PFSK-1 (cell line): ENCODE data around the gene CLEC16A. TPM values are rescaled to one million over a fixed set of nuclear protein-coding genes. Genes with fewer than 3 reads are reported as not detected.

Experiments
- FOXP2 ChIP-seq: optimal IDR thresholded peaks from 2 replicates; pipeline ENCODE3; 2011; ENCODE audit warnings: borderline replicate concordance, control low read depth, inconsistent platforms; ENCODE audit not compliant: insufficient read depth; ENCODE audit errors: extremely low read length, extremely low read depth
- POLR2AphosphoS5 ChIP-seq: IDR thresholded peaks from 2 replicates; pipeline ENCODE4 v1.6.1; 2012; ENCODE audit warnings: low read depth, mild to moderate bottlenecking, control low read depth, low read length, moderate library complexity
- SIN3A ChIP-seq: IDR thresholded peaks from 2 replicates; pipeline ENCODE4 v1.6.1; 2012; ENCODE audit warnings: mild to moderate bottlenecking, low read length, moderate library complexity, borderline replicate concordance; ENCODE audit not compliant: insufficient read depth
- TAF1 ChIP-seq: IDR thresholded peaks from 2 replicates; pipeline ENCODE4 v1.6.1; 2012; ENCODE audit warnings: low read length, control low read depth, borderline replicate concordance; ENCODE audit not compliant: insufficient read depth
- polyA plus RNA-seq: library from polyadenylated mRNA; unstranded; fragments of >200 nt; gene quantifications from one replicate; pipeline ENCODE4 v1.2.1, GENCODE V29; 2012; ENCODE audit warnings: low read depth, missing spikeins; ENCODE audit not compliant: insufficient read length
- TF ChIP-seq, protein P1 (sequence below), 2 experiments: IDR thresholded peaks; 2 replicates each; pipeline versions ENCODE4 v1.6.1 to v1.8.0; 2011 to 2012; ENCODE audit warnings: low read depth in 2 of 2, low read length in 2 of 2, control low read depth in 1 of 2, inconsistent platforms in 1 of 2, mild to moderate bottlenecking in 1 of 2, moderate library complexity in 1 of 2; ENCODE audit not compliant: insufficient read depth in 1 of 2

CLEC16A gene, protein sequence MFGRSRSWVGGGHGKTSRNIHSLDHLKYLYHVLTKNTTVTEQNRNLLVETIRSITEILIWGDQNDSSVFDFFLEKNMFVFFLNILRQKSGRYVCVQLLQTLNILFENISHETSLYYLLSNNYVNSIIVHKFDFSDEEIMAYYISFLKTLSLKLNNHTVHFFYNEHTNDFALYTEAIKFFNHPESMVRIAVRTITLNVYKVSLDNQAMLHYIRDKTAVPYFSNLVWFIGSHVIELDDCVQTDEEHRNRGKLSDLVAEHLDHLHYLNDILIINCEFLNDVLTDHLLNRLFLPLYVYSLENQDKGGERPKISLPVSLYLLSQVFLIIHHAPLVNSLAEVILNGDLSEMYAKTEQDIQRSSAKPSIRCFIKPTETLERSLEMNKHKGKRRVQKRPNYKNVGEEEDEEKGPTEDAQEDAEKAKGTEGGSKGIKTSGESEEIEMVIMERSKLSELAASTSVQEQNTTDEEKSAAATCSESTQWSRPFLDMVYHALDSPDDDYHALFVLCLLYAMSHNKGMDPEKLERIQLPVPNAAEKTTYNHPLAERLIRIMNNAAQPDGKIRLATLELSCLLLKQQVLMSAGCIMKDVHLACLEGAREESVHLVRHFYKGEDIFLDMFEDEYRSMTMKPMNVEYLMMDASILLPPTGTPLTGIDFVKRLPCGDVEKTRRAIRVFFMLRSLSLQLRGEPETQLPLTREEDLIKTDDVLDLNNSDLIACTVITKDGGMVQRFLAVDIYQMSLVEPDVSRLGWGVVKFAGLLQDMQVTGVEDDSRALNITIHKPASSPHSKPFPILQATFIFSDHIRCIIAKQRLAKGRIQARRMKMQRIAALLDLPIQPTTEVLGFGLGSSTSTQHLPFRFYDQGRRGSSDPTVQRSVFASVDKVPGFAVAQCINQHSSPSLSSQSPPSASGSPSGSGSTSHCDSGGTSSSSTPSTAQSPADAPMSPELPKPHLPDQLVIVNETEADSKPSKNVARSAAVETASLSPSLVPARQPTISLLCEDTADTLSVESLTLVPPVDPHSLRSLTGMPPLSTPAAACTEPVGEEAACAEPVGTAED
- polyA plus RNA-seq: 21.5 TPM

DNA sequence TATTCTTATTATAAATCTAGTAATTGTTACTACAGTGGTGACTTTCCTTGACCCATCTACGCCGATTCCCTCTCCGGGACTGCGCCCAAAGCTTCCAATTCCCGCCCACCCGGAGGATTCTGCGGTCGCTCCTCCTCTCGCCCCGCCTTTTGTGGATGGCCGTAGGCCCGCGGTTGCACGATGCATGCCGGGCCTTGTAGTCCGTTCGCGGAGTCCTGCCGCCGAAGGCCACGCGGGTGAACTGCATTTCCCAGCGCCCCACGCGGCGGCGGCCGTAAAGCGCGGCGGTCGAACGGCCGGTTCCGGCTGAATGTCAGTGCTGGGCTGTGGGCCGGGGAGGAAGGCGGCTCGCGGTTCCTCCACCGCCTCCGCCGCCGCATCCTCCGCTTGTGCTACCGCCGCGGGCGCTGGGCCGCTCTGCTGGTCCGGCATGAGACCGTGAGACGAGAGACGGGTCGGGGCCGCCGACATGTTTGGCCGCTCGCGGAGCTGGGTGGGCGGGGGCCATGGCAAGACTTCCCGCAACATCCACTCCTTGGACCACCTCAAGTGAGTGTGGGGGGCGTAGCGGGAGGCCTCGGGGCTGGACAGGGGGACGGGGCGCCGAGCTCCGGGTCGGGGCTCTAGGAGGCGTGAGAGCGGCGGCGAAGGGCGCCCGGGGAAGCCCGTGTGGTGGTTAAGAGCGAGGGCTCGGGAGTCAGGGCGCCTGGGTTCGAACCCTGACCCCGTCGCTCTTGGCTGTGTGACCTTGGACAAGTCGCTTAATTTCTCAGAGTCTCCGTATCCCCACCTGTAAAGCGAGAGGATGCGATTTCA, at the start of gene CLEC16A:
Gene CLEC16A, plus strand, starts transcription at position 316 of the 816 bp plus-strand sequence. Its CDS starts 154 bp downstream, at position 470.
- TF ChIP-seq SIN3A (peak; percentile 67; the same call in 1 of the 2 replicates), TAF1 (0 out of 2 replicates have a peak, but pooled peaks have one; percentile 39), POLR2AphosphoS5 (peak; percentile 60), FOXP2 (peak; percentile 93)
- TF ChIP-seq, protein P1, sequence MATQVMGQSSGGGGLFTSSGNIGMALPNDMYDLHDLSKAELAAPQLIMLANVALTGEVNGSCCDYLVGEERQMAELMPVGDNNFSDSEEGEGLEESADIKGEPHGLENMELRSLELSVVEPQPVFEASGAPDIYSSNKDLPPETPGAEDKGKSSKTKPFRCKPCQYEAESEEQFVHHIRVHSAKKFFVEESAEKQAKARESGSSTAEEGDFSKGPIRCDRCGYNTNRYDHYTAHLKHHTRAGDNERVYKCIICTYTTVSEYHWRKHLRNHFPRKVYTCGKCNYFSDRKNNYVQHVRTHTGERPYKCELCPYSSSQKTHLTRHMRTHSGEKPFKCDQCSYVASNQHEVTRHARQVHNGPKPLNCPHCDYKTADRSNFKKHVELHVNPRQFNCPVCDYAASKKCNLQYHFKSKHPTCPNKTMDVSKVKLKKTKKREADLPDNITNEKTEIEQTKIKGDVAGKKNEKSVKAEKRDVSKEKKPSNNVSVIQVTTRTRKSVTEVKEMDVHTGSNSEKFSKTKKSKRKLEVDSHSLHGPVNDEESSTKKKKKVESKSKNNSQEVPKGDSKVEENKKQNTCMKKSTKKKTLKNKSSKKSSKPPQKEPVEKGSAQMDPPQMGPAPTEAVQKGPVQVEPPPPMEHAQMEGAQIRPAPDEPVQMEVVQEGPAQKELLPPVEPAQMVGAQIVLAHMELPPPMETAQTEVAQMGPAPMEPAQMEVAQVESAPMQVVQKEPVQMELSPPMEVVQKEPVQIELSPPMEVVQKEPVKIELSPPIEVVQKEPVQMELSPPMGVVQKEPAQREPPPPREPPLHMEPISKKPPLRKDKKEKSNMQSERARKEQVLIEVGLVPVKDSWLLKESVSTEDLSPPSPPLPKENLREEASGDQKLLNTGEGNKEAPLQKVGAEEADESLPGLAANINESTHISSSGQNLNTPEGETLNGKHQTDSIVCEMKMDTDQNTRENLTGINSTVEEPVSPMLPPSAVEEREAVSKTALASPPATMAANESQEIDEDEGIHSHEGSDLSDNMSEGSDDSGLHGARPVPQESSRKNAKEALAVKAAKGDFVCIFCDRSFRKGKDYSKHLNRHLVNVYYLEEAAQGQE (IDR thresholded peaks at IDR 0.05; ENCODE audit: insufficient read depth in 1 of 2, low read depth in 2 of 2, low read length in 2 of 2): no peak

DNA sequence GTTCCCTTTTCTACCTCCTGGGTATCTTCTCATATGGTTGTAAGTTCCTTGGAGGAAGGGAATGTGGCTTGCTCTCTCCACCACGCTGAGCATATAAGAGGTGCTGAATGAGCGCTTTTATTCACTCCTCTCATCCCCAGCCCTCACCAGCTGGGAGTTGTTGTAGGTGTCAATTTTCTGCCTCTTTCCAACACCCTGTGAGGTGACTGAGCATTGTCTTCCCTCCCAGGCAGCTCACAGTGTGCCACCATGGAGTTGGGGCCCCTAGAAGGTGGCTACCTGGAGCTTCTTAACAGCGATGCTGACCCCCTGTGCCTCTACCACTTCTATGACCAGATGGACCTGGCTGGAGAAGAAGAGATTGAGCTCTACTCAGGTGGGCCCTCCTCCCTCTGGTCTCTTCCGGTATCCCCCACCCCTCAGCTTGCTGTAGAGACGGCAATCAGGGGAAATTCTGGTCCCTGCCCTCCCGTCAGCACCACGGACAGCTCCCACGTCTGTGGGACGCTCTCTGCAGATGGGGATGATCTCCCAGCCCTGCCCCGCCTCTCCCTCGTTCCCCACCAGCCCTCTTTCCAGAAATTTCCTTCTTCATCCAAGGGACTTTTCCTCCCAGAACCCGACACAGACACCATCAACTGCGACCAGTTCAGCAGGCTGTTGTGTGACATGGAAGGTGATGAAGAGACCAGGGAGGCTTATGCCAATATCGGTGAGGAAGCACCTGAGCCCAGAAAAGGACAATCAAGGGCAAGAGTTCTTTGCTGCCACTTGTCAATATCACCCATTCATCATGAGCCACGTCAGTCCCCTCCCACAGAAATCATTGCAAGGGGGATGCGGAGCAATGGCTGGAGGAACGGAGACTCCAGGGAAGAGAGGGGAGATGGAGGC, 49.1 kb upstream of the CLEC16A start:
- TF ChIP-seq POLR2AphosphoS5 (no peak), TAF1 (no peak), SIN3A (no peak), FOXP2 (no peak)
- TF ChIP-seq, protein P1 (IDR thresholded peaks at IDR 0.05; ENCODE audit: insufficient read depth in 1 of 2, low read depth in 2 of 2, low read length in 2 of 2): peak; percentile 94 to 96

DNA sequence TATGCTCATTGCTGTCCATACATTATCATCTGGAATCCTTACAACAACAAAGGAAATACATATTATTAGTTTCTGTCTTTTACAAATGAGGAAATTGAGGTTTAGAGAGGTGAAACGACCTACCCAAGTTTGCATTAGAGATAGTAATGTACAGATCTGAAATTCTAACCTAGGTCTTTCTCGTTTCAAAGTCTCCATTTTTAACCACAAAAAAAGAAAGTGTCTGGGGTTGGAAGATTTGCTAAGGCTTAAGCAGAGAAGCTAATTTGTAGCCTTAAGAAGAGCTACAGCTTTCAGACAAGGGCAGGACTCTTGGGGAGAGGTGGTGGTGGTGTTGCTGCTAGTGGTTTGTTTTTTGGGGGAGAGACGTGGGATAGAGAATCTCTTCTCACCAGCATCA, 48.2 kb upstream of the CLEC16A start:
- TF ChIP-seq TAF1 (no peak), POLR2AphosphoS5 (no peak), SIN3A (no peak), FOXP2 (no peak)
- TF ChIP-seq, protein P1 (IDR thresholded peaks at IDR 0.05; ENCODE audit: insufficient read depth in 1 of 2, low read depth in 2 of 2, low read length in 2 of 2): no peak

DNA sequence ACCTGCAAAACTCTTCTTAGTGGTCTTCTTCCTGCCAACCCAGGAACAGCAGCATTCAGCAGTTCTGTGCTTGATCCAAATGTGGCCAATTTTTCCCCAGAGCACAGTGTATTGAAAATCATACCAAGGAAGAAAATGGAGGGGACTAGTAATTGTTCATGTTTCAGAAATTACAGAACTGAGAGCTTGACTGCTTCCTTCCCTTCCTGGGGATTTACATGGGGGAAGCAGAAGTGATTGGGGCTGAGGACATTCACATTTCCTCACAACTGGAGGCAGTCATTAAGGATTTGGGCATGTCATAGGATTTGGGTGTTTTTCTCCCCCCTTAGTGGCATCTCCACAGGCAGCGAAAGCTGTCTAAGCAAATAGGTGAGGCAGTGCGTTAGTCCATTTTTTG, 47.6 kb upstream of the CLEC16A start:
- TF ChIP-seq POLR2AphosphoS5 (no peak), FOXP2 (no peak), SIN3A (no peak), TAF1 (no peak)
- TF ChIP-seq, protein P1 (IDR thresholded peaks at IDR 0.05; ENCODE audit: insufficient read depth in 1 of 2, low read depth in 2 of 2, low read length in 2 of 2): no peak
